H7 (cell line): Measurements from ENCODE around the gene SFI1. TPM values are rescaled to one million over a fixed set of nuclear protein-coding genes. Genes with fewer than 3 reads are reported as not detected.
"Not testable (repeated sequence)": the region's sequence is repeated elsewhere in the genome, so short reads cannot be mapped to it uniquely, and the experiment has no call there.

Source experiments
- DNase-seq: peaks from one replicate; pipeline ENCODE4 v3.0.0; 2012
- H3K27me3 ChIP-seq: 2 replicates; pipeline ENCODE4 v1.6.0; 2011; ENCODE audit warnings: mild to moderate bottlenecking, low read length; ENCODE audit not compliant: control insufficient read depth, insufficient read depth
- H3K36me3 ChIP-seq: replicated peaks from 2 replicates; pipeline ENCODE4 v1.5.1; 2011; ENCODE audit warnings: low read length; ENCODE audit not compliant: control insufficient read depth, insufficient read depth
- H3K4me3 ChIP-seq: 2 replicates; pipeline ENCODE4 v1.5.1; 2011; ENCODE audit warnings: low read depth, mild to moderate bottlenecking, control low read depth, low read length, moderate library complexity; ENCODE audit not compliant: insufficient read depth
- total RNA-seq: library from RNA; depleted of rRNA; stranded (reverse); fragments of >200 nt; shearing (Covaris generic); gene quantifications from 2 replicates; pipeline ENCODE4 v1.2.3, GENCODE V29; 2014

Gene SFI1
- total RNA-seq, 1 experiment from 2014 or later = 8.5 TPM

GRCh38 chr22:31486369-31486768 is 10.0 kb upstream of the SFI1 start:
- not testable (repeated sequence) for H3K27me3 ChIP-seq, H3K36me3 ChIP-seq, DNase-seq, H3K4me3 ChIP-seq

DNA sequence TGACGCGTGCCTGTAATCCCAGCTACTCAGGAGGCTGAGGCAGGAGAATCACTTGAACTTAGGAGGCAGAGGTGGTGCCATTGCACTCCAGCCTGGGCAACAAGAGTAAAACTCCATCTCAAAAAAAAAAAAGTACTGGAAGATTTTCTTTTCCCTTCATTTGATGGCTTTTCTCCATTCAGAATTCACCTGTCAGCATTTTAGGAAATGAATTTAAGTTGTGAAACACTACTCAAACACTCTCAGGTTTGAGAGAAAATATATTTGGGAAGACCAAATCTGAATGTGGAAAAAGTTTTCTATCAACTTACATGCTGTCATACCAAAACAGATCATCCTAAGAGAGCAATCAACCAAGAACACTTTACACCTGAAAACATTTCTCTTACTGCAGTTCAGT is 9.4 kb upstream of the SFI1 start:
- no peaks in the 10 kb centered on the region for H3K27me3 ChIP-seq
- peaks cover 2% of the 10 kb centered on the region; the same call in 1 of the 2 replicates for H3K36me3 ChIP-seq
- H3K4me3 ChIP-seq = no peak overlapping the region
- DNase-seq = no peak

DNA sequence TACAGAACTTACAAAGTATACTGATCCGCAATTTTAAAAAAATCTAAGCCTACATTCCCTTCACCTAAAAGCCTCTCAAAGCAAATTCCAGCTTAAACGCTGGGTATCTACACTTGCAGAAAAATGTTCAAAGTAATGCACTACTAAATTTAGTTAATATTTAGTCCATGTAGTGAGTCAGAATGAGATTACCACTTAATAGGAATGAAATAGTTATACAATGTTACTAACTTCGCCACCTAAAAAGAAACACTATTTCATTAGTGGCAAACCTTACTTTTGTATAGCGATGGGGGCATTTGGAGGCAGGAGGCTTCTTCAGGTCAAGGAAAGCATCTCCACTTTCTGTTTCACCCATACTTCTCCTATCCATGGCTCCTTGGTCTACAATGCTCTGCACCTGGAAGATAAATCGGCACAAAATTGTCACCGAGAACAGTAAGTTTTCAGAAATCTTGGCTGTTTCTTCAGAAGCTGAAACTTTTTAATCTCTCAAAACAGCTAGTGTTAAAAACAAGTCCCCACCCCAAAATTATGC is 7.9 kb upstream of the SFI1 start:
- no peak for DNase-seq
- Histone ChIP-seq H3K27me3 (no peaks in the 10 kb centered on the region), H3K4me3 (peak overlapping the region; percentile 81), H3K36me3 (peaks cover 2% of the 10 kb centered on the region; the same call in 1 of the 2 replicates)

GRCh38 chr22:31488988-31489617 is 7.2 kb upstream of the SFI1 start:
- H3K36me3 ChIP-seq = peaks cover 2% of the 10 kb centered on the region; the same call in 1 of the 2 replicates
- peak overlapping the region; percentile 81 for H3K4me3 ChIP-seq
- peak; percentile 87 for DNase-seq
- no peaks in the 10 kb centered on the region for H3K27me3 ChIP-seq

DNA sequence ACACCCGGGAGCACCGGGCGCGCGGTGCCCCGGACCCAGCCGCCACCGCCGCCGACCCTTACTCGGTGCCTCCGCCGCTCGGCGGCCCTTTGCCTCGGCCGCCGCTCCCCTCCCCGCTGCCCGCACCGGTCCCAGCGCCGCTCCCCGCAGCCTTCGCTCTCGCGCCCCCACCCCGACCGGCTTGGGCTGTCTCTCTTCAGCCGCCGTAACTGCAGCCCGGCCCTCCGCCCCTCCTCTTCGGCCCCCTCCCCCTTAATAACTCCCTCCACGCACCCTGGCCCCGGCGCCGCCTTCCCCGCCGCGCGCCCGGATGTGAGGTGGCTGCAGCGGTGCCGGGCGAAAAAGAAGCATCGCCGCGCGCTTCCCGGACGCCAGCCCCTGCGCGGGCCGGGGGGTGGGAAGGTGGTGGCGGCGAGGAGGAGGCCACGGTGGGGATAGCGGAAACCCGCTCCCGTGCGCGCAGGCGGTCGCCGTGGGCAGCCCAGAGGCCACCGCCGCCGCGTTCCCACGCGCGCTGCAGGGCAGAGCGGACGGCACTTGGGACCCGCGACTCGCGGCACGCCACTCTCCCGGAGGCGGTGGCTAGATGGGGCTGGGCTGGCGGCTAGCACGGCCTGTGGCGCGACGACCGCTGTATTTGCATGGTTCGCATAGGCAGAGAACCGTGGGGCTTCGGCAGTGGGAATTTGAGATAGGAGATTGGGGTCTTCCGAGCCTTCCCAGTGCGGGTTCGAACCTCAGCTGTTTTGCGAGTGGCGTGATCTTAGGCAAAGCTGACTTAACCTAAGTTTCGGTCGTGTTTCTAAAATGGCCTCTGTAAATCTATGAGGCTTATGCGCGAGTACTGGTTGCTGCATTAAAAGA is 6.5 kb upstream of the SFI1 start, which contains the start of gene EIF4ENIF1:
EIF4ENIF1 (minus strand) TSS at position 211 of the 864 bp plus-strand sequence. CDS start 1,124 bp downstream, outside the sequence.
- DNase-seq = peak; percentile 97
- no peaks in the 10 kb centered on the region for H3K27me3 ChIP-seq
- H3K36me3 ChIP-seq = peaks cover 2% of the 10 kb centered on the region; the same call in 1 of the 2 replicates
- H3K4me3 ChIP-seq = peak within 1 kb of the TSS; percentile 81

DNA sequence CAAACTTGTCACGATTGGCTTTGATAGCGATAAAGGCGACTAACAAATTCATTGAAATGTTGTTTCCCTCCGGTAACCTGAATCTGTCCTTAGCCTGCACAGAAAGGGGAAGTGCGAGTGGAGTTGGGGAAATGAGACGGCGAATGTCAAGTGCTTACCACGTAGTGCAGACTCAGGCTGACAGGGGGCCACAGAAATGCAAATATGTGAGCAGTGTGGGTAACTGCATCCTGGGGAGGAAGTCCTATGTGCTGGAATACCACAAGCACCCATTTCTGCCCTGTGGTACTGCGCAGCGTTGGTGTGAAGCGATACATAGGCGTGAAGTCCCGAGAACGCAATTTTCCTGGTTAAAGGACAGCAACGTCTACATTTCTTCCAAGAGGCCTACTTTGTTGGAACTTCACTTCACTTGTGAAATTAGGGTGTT is 5.8 kb upstream of the SFI1 start:
- Histone ChIP-seq H3K4me3 (peak overlapping the region; percentile 81), H3K36me3 (peaks cover 2% of the 10 kb centered on the region; the same call in 1 of the 2 replicates), H3K27me3 (no peaks in the 10 kb centered on the region)
- peak; percentile 68 for DNase-seq

- DNase-seq = peak; percentile 77
- no peaks in the 10 kb centered on the region; the same call in 1 of the 2 replicates for H3K27me3 ChIP-seq
- no peak overlapping the region for H3K4me3 ChIP-seq
- peaks cover 2% of the 10 kb centered on the region; the same call in 1 of the 2 replicates for H3K36me3 ChIP-seq
Observed at GRCh38 chr22:31491218-31491962, 4.9 kb upstream of the SFI1 start.

- H3K27me3 ChIP-seq = peaks cover 6% of the 10 kb centered on the region; the same call in 1 of the 2 replicates
- H3K4me3 ChIP-seq = no peak overlapping the region
- no peak for DNase-seq
- H3K36me3 ChIP-seq = peaks cover 2% of the 10 kb centered on the region; the same call in 1 of the 2 replicates
Observed at GRCh38 chr22:31492151-31492550, 4.2 kb upstream of the SFI1 start.

GRCh38 chr22:31493355-31493754 is 3.0 kb upstream of the SFI1 start:
- not testable (repeated sequence) for H3K27me3 ChIP-seq, H3K4me3 ChIP-seq, DNase-seq, H3K36me3 ChIP-seq

DNA sequence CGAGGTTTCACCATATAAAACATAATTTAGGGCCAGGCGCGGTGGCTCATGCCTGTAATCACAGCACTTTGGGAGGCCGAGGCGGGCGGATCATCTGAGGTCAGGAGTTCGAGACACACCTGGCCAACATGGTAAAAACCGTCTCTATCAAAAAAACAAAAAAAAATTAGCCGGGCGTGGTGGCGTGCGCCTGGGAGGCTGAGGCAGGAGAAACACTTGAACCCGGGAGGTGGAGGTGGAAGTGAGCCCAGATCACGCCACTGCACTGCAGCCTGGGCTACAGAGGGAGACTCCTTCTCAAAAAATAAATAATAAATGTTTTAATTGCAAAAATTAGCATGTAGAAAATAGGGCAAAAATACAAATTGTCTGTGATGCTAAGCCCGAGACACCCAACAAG is 993 bp upstream of the SFI1 start:
- peaks cover 7% of the 10 kb centered on the region; the same call in 1 of the 2 replicates for H3K27me3 ChIP-seq
- no peak for DNase-seq
- peak overlapping the region; percentile 85; the same call in 1 of the 2 replicates for H3K4me3 ChIP-seq
- H3K36me3 ChIP-seq = no peaks in the 10 kb centered on the region

GRCh38 chr22:31496735-31497146 is 405 bp downstream of the SFI1 start:
- Histone ChIP-seq H3K36me3 (no peaks in the 10 kb centered on the region), H3K4me3 (peak overlapping the region; percentile 85), H3K27me3 (peaks cover 7% of the 10 kb centered on the region; the same call in 1 of the 2 replicates)
- no peak for DNase-seq

GRCh38 chr22:31497148-31497938 is 1.0 kb downstream of the SFI1 start:
- no peak for DNase-seq
- no peaks in the 10 kb centered on the region for H3K36me3 ChIP-seq
- H3K27me3 ChIP-seq = peaks cover 7% of the 10 kb centered on the region; the same call in 1 of the 2 replicates
- peak overlapping the region; percentile 85 for H3K4me3 ChIP-seq

DNA sequence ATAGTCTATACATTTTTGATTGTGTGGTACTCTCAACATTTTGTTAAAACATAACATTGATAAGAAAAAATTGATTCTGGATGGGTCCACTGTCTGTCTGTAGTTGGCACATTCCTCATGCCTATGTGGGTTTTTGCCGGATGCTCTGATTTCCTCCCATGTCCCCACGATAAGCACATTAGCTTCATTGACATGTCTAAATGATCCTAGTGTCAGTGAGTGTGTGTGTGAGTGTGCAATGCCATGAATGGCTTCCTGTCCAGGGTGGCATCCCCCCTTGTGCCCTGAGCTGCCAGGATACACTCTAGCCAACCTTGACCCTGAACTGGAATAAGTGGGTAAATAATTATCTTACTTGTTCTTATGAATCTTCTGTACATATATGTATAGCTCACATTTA is 5.4 kb downstream of the SFI1 start:
- Histone ChIP-seq H3K4me3 (no peak overlapping the region), H3K36me3 (no peaks in the 10 kb centered on the region), H3K27me3 (peaks cover 5% of the 10 kb centered on the region; the same call in 1 of the 2 replicates)
- no peak for DNase-seq
